ENCODE results near the gene CTBP1.
A peak's percentile ranks its signal among the peaks of the same experiment; 100 is the strongest.

CTBP1 gene

GRCh38 chr4:1194010-1194900 is 54.7 kb downstream of the CTBP1 start:
- peak; percentile 27 for DNase-seq

GRCh38 chr4:1193206-1194009 is 55.5 kb downstream of the CTBP1 start:
- DNase-seq: no peak

GRCh38 chr4:1192493-1193205 is 56.3 kb downstream of the CTBP1 start:
- DNase-seq: no peak

GRCh38 chr4:1192091-1192492 is 56.8 kb downstream of the CTBP1 start:
- DNase-seq: peak; percentile 97

- no peak for DNase-seq
Measured at GRCh38 chr4:1191621-1192020, 57.3 kb downstream of the CTBP1 start.

GRCh38 chr4:1187182-1187581 is 61.7 kb downstream of the CTBP1 start:
- no peak for DNase-seq

GRCh38 chr4:1183985-1184773 is 64.8 kb downstream of the CTBP1 start:
- DNase-seq: no peak

- no peak for DNase-seq
Measured at GRCh38 chr4:1182313-1182712, 66.6 kb downstream of the CTBP1 start.

- no peak for DNase-seq
Measured at GRCh38 chr4:1180663-1181062, 68.3 kb downstream of the CTBP1 start.

- no peak for DNase-seq
Measured at GRCh38 chr4:1179976-1180375, 69.0 kb downstream of the CTBP1 start.

GRCh38 chr4:1179089-1179441 is 69.9 kb downstream of the CTBP1 start:
- no peak for DNase-seq

- no peak for DNase-seq
Measured at GRCh38 chr4:1178300-1179088, 70.4 kb downstream of the CTBP1 start.

GRCh38 chr4:1177274-1178141 is 71.4 kb downstream of the CTBP1 start:
- no peak for DNase-seq

GRCh38 chr4:1176398-1177273 is 72.3 kb downstream of the CTBP1 start:
- no peak for DNase-seq

- DNase-seq: no peak
Measured at GRCh38 chr4:1175635-1176229, 73.2 kb downstream of the CTBP1 start.

- no peak for DNase-seq
Measured at GRCh38 chr4:1174941-1175634, 73.8 kb downstream of the CTBP1 start.

GRCh38 chr4:1172971-1173757 is 75.8 kb downstream of the CTBP1 start:
- peak; percentile 44 for DNase-seq
